MM.1S (cell line): ENCODE data around the gene STK32C.

Source experiments
- CTCF ChIP-seq: fragments of 300-600 bp; sonication (generic); IDR thresholded peaks from 2 replicates; pipeline ENCODE4 v1.5.1; 2016; ENCODE audit warnings: antibody characterized with exemption, low read length, mixed read lengths
- EZH2 ChIP-seq: fragments of 300-600 bp; sonication (generic); optimal IDR thresholded peaks from 2 replicates; pipeline ENCODE3; 2017; ENCODE audit warnings: low read depth, mild to moderate bottlenecking, antibody characterized with exemption, low read length, mixed read lengths
- EZH2phosphoT487 ChIP-seq: fragments of 300-600 bp; sonication (generic); IDR thresholded peaks from 2 replicates; pipeline ENCODE4 v1.6.1; 2018; ENCODE audit warnings: antibody characterized with exemption, low read length

- no peak for TF ChIP-seq CTCF
- no peak for TF ChIP-seq EZH2
- TF ChIP-seq EZH2phosphoT487 = no peak
Observed at GRCh38 chr10:132276706-132277105, 31.0 kb downstream of the STK32C start.
